ENCODE results near the gene GATAD2B. TPM values are rescaled to one million over a fixed set of nuclear protein-coding genes. Genes with fewer than 3 reads are reported as not detected.

The GATAD2B gene
- total and polyA plus RNA-seq, 2 donors (not counting 3 experiments of a cell fraction or from before 2014, with no cell fraction given) = 8.5 to 46.3 TPM

GRCh38 chr1:153907134-153907533, 15.6 kb downstream of the GATAD2B start:
- no peak overlapping the region for H2AFZ ChIP-seq (ENCODE audit: low read depth, low read length)
- CTCF ChIA-PET = no interaction called here
- H3K36me3 ChIP-seq (ENCODE audit: control insufficient read depth in 2 of 2, extremely low read depth in 1 of 2, insufficient read depth in 2 of 2, low read length in 2 of 2) = peaks cover 0 to 2% of the 10 kb centered on the region in 2 experiments
- no peak overlapping the region for H3K4me2 ChIP-seq (ENCODE audit: insufficient read depth, low read length)
- H3K9me3 ChIP-seq (replicated peaks; ENCODE audit: control insufficient read depth, insufficient read depth, low read length) = no peaks in the 10 kb centered on the region
- POLR2A ChIA-PET = no interaction called here
- dilution Hi-C loops (cut with MboI; ENCODE audit: extremely low pct_ligation_motif_present, low sequenced_read_pairs) = no loop called here
- no peaks in the 10 kb centered on the region for H3K9me1 ChIP-seq (replicated peaks; ENCODE audit: control insufficient read depth, extremely low read depth, insufficient read depth, low read length)
- peaks cover 89% of the 10 kb centered on the region for H3K79me2 ChIP-seq (ENCODE audit: control insufficient read depth, insufficient read depth, low read length)
- FAIRE-seq (no peak), DNase-seq (ENCODE audit: low read depth, low spot score) (no peak)
- peaks cover 6% of the 10 kb centered on the region for H4K20me1 ChIP-seq (replicated peaks; ENCODE audit: control insufficient read depth, extremely low read depth, insufficient read depth, low read length)
- intact Hi-C loops (cut with micrococcal nuclease) = no loop called here
- no peak for TF ChIP-seq EZH2 (IDR thresholded peaks at IDR 0.05; ENCODE audit: borderline replicate concordance, low read depth, low read length, severe bottlenecking)
- no peak for TF ChIP-seq JUN (IDR thresholded peaks at IDR 0.05; ENCODE audit: borderline replicate concordance, insufficient read depth, insufficient read length, low read depth)
- TF ChIP-seq FOS (IDR thresholded peaks at IDR 0.05; ENCODE audit: borderline replicate concordance, insufficient read depth, low read length) = no peak
- no peak for TF ChIP-seq MYC (IDR thresholded peaks at IDR 0.05; ENCODE audit: low read depth, low read length)
- TF ChIP-seq, protein P1, sequence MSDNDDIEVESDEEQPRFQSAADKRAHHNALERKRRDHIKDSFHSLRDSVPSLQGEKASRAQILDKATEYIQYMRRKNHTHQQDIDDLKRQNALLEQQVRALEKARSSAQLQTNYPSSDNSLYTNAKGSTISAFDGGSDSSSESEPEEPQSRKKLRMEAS (IDR thresholded peaks at IDR 0.05; ENCODE audit: insufficient read depth, insufficient read length) = no peak
- no peak for TF ChIP-seq POLR2AphosphoS5 (IDR thresholded peaks at IDR 0.05; ENCODE audit: insufficient read depth, low read depth, low read length)
- TF ChIP-seq GATA2 (IDR thresholded peaks at IDR 0.05; ENCODE audit: insufficient read depth, insufficient read length, low read depth, low read length) = no peak
- no peak for TF ChIP-seq POLR2A (IDR thresholded peaks at IDR 0.05; ENCODE audit: low read depth, low read length)
- TF ChIP-seq, protein P2, sequence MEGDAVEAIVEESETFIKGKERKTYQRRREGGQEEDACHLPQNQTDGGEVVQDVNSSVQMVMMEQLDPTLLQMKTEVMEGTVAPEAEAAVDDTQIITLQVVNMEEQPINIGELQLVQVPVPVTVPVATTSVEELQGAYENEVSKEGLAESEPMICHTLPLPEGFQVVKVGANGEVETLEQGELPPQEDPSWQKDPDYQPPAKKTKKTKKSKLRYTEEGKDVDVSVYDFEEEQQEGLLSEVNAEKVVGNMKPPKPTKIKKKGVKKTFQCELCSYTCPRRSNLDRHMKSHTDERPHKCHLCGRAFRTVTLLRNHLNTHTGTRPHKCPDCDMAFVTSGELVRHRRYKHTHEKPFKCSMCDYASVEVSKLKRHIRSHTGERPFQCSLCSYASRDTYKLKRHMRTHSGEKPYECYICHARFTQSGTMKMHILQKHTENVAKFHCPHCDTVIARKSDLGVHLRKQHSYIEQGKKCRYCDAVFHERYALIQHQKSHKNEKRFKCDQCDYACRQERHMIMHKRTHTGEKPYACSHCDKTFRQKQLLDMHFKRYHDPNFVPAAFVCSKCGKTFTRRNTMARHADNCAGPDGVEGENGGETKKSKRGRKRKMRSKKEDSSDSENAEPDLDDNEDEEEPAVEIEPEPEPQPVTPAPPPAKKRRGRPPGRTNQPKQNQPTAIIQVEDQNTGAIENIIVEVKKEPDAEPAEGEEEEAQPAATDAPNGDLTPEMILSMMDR (IDR thresholded peaks at IDR 0.05; ENCODE audit: extremely low read depth in 1 of 2, insufficient read depth in 1 of 2, low read depth in 1 of 2, low read length in 2 of 2) = no peak
- H3K27ac ChIP-seq (ENCODE audit: insufficient read depth, low read depth, low read length) = no peak overlapping the region
- H3K9ac ChIP-seq (replicated peaks; ENCODE audit: extremely low read depth, insufficient read depth, low read length) = no peak overlapping the region
- no peaks in the 10 kb centered on the region for H3K27me3 ChIP-seq (ENCODE audit: control insufficient read depth in 2 of 2, insufficient read depth in 2 of 2, low read length in 2 of 2)
- no TSS peak for BruUV-seq (replicated peaks)
- H3K4me3 ChIP-seq (replicated peaks in 1 of 3; ENCODE audit: insufficient read depth in 1 of 3, low read depth in 1 of 3, low read length in 3 of 3) = no peak overlapping the region
- H3K4me1 ChIP-seq (ENCODE audit: control insufficient read depth, extremely low read depth, insufficient read depth, low read length) = no peaks in the 10 kb centered on the region

All from endothelial cell of umbilical vein (primary cell).